ENCODE data around the gene UHMK1. TPM values are rescaled to one million over a fixed set of nuclear protein-coding genes. Genes with fewer than 3 reads are reported as not detected.
A peak's percentile ranks its signal among the peaks of the same experiment; 100 is the strongest.
"Not testable (repeated sequence)": the region's sequence is repeated elsewhere in the genome, so short reads cannot be mapped to it uniquely, and the experiment has no call there.

UHMK1 gene
- polyA plus RNA-seq, 1 donor = 38.5 TPM

DNA sequence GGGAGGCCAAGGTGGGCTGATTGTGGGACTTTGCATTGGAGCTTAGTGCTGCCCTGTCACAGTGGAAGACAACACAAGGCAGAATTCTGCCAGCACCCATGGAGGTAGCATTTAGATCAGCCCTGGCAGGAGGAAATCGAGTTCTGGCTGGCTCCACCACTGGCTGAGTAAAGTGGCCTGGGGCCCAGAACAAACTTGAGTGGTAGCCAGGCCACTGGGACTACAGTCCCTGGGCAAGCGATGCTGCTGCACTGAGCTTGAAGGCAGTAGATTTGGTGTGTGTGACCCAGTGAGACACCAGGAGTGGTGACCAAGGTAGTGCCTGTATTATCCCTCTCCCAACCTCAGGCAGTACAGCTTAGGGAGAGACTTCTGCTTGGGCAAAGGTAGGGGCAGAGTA is 22.5 kb upstream of the UHMK1 start:
- DNase-seq = no peak
- H3K27me3 ChIP-seq (ENCODE audit: control insufficient read depth, insufficient read depth, low read length) = no peaks in the 10 kb centered on the region
- no CpG with 5 or more reads among the region's 2 CpGs for WGBS (ENCODE audit: insufficient coverage, low lambda C conversion rate)

DNA sequence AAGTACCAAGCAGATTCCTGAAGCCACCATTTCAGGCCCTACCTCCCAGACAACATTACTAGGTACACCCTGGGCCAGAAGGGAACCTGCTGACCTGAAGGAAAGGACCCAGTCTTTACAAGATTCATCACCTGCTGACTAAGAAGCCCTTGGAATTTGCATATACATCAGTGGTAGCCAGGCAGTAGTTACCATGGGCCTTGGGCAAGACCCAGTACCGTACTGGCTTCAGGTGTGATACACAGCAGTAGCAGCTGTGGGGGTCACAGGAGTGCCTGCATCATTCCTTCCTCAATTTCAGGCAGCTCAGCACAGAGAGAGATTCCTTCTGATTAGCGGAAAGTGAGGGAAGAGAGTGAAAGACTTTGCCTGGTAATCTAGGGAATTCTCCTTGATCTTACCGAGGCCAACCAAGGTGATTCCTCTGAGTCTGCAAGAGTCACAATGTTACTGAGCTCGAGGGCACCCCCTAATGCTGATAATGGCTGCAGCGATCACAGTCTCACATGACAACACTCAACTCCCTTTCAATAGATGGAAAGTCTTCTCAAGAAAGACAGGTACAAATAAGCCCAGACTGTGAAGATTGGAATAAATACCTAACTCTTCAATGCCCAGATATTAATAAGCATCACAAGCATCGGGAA is 22.0 kb upstream of the UHMK1 start:
- DNase-seq = no peak
- Histone ChIP-seq H3K9me3 (ENCODE audit: control insufficient read depth, low read depth, low read length) (peaks cover 13% of the 10 kb centered on the region), H3K27ac (ENCODE audit: low read length) (no peak overlapping the region), H3K36me3 (ENCODE audit: control insufficient read depth, insufficient read depth, low read length) (no peaks in the 10 kb centered on the region), H3K4me1 (ENCODE audit: control insufficient read depth, insufficient read depth, low read length) (no peaks in the 10 kb centered on the region), H3K27me3 (ENCODE audit: control insufficient read depth, insufficient read depth, low read length) (no peaks in the 10 kb centered on the region), H3K4me3 (ENCODE audit: low read length) (no peak overlapping the region)
- WGBS (ENCODE audit: insufficient coverage, low lambda C conversion rate) = no CpG with 5 or more reads among the region's 6 CpGs

More for the DNA sequence above, 22.5 kb upstream of the UHMK1 start:
- H3K36me3 ChIP-seq (ENCODE audit: control insufficient read depth, insufficient read depth, low read length) = no peaks in the 10 kb centered on the region
- H3K9me3 ChIP-seq (ENCODE audit: control insufficient read depth, low read depth, low read length) = peaks cover 13% of the 10 kb centered on the region
- H3K27ac ChIP-seq (ENCODE audit: low read length) = no peak overlapping the region
- no peaks in the 10 kb centered on the region for H3K4me1 ChIP-seq (ENCODE audit: control insufficient read depth, insufficient read depth, low read length)
- no peak overlapping the region for H3K4me3 ChIP-seq (ENCODE audit: low read length)

DNA sequence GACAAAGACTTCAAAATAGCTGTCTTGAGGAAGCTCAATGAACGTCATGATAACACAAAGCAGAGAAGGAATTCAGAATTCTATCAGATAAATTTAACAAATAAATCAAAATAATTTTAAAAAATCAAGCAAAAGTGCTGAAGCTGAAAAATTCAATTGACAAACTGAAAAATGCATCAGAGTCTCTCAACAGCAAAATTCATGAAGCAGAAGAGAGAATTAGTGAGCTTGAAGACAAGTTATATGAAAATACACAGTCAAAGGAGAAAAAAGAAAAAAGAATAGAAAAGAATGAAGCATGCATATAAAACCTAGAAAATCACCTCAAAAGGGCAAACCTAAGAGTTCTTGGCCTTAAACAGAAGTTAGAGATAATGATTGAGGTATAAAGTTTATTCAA is 21.0 kb upstream of the UHMK1 start:
- no peak overlapping the region for H3K4me3 ChIP-seq (ENCODE audit: low read length)
- H3K36me3 ChIP-seq (ENCODE audit: control insufficient read depth, insufficient read depth, low read length) = no peaks in the 10 kb centered on the region
- H3K4me1 ChIP-seq (ENCODE audit: control insufficient read depth, insufficient read depth, low read length) = no peaks in the 10 kb centered on the region
- H3K27me3 ChIP-seq (ENCODE audit: control insufficient read depth, insufficient read depth, low read length) = no peaks in the 10 kb centered on the region
- H3K9me3 ChIP-seq (ENCODE audit: control insufficient read depth, low read depth, low read length) = peaks cover 13% of the 10 kb centered on the region
- no peak for DNase-seq
- H3K27ac ChIP-seq (ENCODE audit: low read length) = no peak overlapping the region
- 83% methylated on average over 1 of the region's 1 CpG for WGBS (ENCODE audit: insufficient coverage, low lambda C conversion rate)

DNA sequence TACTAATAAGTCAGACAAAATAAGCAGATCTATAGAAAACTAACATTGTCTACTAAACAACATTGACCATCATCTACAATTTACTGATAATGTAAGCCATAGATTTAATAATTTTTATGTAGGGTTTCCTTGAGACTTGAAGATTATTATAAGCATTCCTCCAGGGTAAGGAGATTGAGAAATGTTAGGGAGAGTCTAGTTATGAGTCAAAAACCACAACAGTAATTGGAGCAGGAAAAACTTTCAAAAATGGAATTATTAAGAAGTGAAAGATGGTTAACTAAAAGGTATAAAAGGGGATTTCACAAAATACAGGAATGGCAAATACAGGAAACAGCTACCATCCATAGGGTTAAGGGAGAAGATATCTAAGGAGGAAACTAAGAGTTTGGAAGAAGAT is 12.4 kb upstream of the UHMK1 start:
- no peak for DNase-seq
- H3K27me3 ChIP-seq (ENCODE audit: control insufficient read depth, insufficient read depth, low read length) = peaks cover 4% of the 10 kb centered on the region
- H3K4me3 ChIP-seq (ENCODE audit: low read length) = no peak overlapping the region
- H3K36me3 ChIP-seq (ENCODE audit: control insufficient read depth, insufficient read depth, low read length) = no peaks in the 10 kb centered on the region
- H3K27ac ChIP-seq (ENCODE audit: low read length) = no peak overlapping the region
- H3K4me1 ChIP-seq (ENCODE audit: control insufficient read depth, insufficient read depth, low read length) = no peaks in the 10 kb centered on the region
- H3K9me3 ChIP-seq (ENCODE audit: control insufficient read depth, low read depth, low read length) = no peaks in the 10 kb centered on the region

DNA sequence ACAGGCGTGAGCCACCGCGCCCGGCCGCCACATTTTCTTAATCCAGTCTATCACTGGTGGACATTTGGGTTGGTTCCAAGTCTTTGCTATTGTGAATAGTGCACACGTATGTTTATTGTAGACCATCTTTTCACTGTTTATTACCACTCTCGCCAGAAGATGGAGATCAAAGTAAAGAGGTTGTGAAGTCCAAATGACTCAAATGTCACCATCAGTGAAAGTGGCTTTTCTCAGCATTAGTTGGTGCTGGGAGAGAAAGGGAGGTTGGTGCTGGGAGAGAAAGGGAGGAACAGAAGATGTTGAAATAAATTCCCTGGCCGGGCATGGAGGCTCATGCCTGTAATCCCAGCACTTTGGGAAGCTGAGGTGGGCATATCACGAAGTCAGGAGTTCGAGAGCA is 10.4 kb upstream of the UHMK1 start:
- no CpG with 5 or more reads among the region's 10 CpGs for WGBS (ENCODE audit: insufficient coverage, low lambda C conversion rate)
- no peak overlapping the region for H3K27ac ChIP-seq (ENCODE audit: low read length)
- H3K27me3 ChIP-seq (ENCODE audit: control insufficient read depth, insufficient read depth, low read length) = peaks cover 8% of the 10 kb centered on the region
- DNase-seq = no peak
- H3K9me3 ChIP-seq (ENCODE audit: control insufficient read depth, low read depth, low read length) = no peaks in the 10 kb centered on the region
- H3K4me3 ChIP-seq (ENCODE audit: low read length) = no peak overlapping the region
- no peaks in the 10 kb centered on the region for H3K4me1 ChIP-seq (ENCODE audit: control insufficient read depth, insufficient read depth, low read length)
- no peaks in the 10 kb centered on the region for H3K36me3 ChIP-seq (ENCODE audit: control insufficient read depth, insufficient read depth, low read length)

DNA sequence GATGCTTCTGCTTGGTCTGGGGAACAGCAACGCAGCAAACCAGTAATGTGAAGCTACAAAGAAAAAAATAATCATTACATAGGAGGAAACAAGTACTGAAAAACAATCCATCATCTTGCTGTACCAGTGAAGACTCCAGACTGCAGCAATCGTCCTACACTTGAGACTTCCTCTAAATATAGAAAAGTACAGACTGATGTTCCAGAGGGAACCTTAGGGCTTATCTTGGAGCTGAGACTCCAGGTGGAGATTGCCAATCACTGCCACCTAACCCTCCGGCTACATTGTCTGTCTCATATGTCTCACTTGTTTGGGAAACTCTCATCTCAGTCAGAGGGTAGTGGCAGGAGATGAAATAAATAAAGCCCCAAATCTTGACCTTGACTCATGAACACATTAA is 9.4 kb upstream of the UHMK1 start:
- no peak for DNase-seq
- Histone ChIP-seq H3K4me1 (ENCODE audit: control insufficient read depth, insufficient read depth, low read length) (no peaks in the 10 kb centered on the region), H3K4me3 (ENCODE audit: low read length) (no peak overlapping the region), H3K9me3 (ENCODE audit: control insufficient read depth, low read depth, low read length) (no peaks in the 10 kb centered on the region), H3K27ac (ENCODE audit: low read length) (no peak overlapping the region), H3K27me3 (ENCODE audit: control insufficient read depth, insufficient read depth, low read length) (peaks cover 12% of the 10 kb centered on the region), H3K36me3 (ENCODE audit: control insufficient read depth, insufficient read depth, low read length) (no peaks in the 10 kb centered on the region)
- no CpG with 5 or more reads among the region's 3 CpGs for WGBS (ENCODE audit: insufficient coverage, low lambda C conversion rate)

DNA sequence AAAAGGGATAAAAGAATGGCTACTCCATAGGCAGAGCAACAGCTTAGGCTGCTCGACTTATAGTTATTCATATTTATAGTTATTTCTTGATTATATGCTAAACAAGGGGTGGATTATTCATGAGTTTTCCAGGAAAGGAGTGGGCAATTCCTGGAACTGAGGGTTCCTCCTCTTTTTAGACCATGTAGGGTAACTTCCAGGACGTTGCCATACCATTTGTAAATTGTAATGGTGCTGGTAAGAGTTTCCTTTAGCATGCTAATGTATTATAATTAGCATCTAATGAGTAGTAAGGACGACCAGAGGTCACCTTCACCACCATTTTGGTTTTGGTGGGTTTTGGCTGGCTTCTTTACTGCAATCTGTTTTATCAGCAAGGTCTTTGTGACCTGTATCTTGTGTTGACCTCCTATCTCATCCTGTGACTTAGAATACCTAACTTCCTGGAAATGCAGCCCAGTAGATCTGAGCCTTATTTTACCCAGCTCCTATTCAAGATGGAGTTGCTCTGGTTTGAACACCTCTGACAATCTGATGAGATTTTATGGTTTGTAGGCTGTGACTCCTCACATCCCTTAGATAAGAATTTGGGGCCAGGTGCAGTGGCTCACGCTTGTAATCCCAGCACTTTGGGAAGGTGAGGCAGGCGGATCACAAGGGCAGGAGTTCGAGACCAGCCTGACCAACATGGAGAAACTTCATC is 1.9 kb upstream of the UHMK1 start:
- H3K36me3 ChIP-seq (ENCODE audit: control insufficient read depth, insufficient read depth, low read length); H3K27ac ChIP-seq (ENCODE audit: low read length); H3K27me3 ChIP-seq (ENCODE audit: control insufficient read depth, insufficient read depth, low read length); DNase-seq; H3K4me1 ChIP-seq (ENCODE audit: control insufficient read depth, insufficient read depth, low read length); H3K4me3 ChIP-seq (ENCODE audit: low read length); H3K9me3 ChIP-seq (ENCODE audit: control insufficient read depth, low read depth, low read length): not testable (repeated sequence)
- no CpG with 5 or more reads among the region's 6 CpGs for WGBS (ENCODE audit: insufficient coverage, low lambda C conversion rate)

DNA sequence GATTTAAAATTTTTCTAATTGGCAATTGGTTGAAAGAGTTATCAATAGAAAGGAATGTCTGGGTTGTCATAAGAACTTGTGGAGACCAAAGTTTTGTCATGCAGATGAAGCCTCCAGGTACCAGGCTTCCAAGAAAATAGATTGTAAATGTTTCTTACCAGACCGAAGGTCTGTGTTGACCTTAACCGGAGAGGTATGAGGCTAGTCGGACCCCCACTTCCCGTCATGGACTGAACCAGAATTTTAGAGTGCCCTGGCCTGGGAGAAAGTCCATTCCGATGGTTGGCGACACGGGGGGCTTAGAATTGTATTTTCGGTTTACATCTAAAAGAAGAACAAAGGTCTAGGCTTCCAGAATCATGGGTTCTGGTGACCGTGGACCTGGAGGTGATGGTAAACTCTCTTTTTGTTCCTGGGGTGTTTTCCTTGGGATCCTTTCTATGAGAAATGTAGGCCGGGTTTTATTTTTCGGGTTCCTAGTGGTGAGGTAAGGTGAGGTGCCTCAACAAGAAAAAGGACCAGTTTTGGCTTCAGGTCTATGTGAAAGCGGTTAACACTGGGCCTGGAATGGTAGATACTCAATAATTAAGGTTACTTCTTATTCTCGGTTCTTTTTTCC is 405 bp upstream of the UHMK1 start:
- H3K36me3 ChIP-seq (ENCODE audit: control insufficient read depth, insufficient read depth, low read length) = peaks cover 16% of the 10 kb centered on the region
- no peaks in the 10 kb centered on the region for H3K9me3 ChIP-seq (ENCODE audit: control insufficient read depth, low read depth, low read length)
- peaks cover 4% of the 10 kb centered on the region for H3K27me3 ChIP-seq (ENCODE audit: control insufficient read depth, insufficient read depth, low read length)
- DNase-seq = no peak
- peaks cover 3% of the 10 kb centered on the region for H3K4me1 ChIP-seq (ENCODE audit: control insufficient read depth, insufficient read depth, low read length)
- H3K4me3 ChIP-seq (ENCODE audit: low read length) = peak overlapping the region; percentile 87
- 38% methylated on average over 4 of the region's 13 CpGs for WGBS (ENCODE audit: insufficient coverage, low lambda C conversion rate)
- peak overlapping the region; percentile 40 for H3K27ac ChIP-seq (ENCODE audit: low read length)

DNA sequence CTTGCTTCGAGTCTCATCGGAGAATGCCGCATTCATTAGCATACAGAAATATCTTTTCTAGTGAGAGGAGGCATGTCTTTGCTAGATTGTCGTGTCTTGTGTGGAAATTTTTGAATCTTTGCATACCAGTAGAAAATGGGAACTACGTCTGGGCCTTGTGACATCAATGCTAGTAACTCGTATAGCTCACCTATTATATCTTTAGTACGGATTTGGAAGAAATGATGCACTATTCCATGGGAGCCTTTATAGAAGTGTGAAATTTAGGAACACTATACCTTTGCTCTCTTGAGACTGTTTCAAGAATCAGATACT is 835 bp downstream of the UHMK1 start:
- Histone ChIP-seq H3K9me3 (ENCODE audit: control insufficient read depth, low read depth, low read length) (no peaks in the 10 kb centered on the region), H3K4me1 (ENCODE audit: control insufficient read depth, insufficient read depth, low read length) (peaks cover 3% of the 10 kb centered on the region), H3K36me3 (ENCODE audit: control insufficient read depth, insufficient read depth, low read length) (peaks cover 23% of the 10 kb centered on the region), H3K4me3 (ENCODE audit: low read length) (peak overlapping the region; percentile 87), H3K27me3 (ENCODE audit: control insufficient read depth, insufficient read depth, low read length) (no peaks in the 10 kb centered on the region), H3K27ac (ENCODE audit: low read length) (peak overlapping the region; percentile 78)
- WGBS (ENCODE audit: insufficient coverage, low lambda C conversion rate) = no CpG with 5 or more reads among the region's 7 CpGs
- DNase-seq = no peak

DNA sequence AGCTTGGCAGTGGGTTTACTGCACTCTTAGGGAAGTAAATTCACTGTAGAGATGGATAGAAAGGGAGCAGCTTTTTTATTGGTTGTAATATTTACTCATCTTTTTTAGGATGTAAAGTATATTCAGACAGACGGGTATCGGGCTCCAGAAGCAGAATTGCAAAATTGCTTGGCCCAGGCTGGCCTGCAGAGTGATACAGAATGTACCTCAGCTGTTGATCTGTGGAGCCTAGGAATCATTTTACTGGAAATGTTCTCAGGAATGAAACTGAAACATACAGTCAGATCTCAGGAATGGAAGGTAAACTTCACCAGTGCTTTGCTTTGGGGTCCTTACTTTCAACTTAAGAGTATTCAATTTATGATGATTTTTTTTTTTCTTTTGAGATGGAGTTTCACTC is 3.2 kb downstream of the UHMK1 start:
- DNase-seq = no peak
- Histone ChIP-seq H3K4me3 (ENCODE audit: low read length) (no peak overlapping the region), H3K27me3 (ENCODE audit: control insufficient read depth, insufficient read depth, low read length) (no peaks in the 10 kb centered on the region), H3K27ac (ENCODE audit: low read length) (no peak overlapping the region), H3K9me3 (ENCODE audit: control insufficient read depth, low read depth, low read length) (no peaks in the 10 kb centered on the region), H3K36me3 (ENCODE audit: control insufficient read depth, insufficient read depth, low read length) (peaks cover 39% of the 10 kb centered on the region), H3K4me1 (ENCODE audit: control insufficient read depth, insufficient read depth, low read length) (peaks cover 3% of the 10 kb centered on the region)
- no CpG with 5 or more reads among the region's 2 CpGs for WGBS (ENCODE audit: insufficient coverage, low lambda C conversion rate)

DNA sequence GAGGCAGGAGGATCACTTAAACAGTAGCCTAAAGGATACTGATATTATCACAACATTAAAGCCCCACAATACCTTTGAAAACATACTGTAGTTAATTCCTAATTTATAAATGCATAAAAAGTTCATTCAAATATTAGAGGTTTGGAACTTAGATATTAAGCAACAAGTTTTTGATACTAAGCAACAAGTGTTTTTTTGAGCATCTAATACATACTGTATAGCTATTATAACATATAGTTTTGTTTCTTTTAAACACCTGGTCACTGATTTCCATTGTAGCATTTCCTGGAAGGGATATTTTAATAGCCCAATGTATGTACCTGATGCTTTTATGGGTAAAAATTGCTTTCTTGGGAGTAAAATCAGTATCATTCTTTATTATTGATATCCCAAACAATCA is 4.5 kb downstream of the UHMK1 start:
- Histone ChIP-seq H3K36me3 (ENCODE audit: control insufficient read depth, insufficient read depth, low read length) (peaks cover 43% of the 10 kb centered on the region), H3K9me3 (ENCODE audit: control insufficient read depth, low read depth, low read length) (no peaks in the 10 kb centered on the region), H3K4me3 (ENCODE audit: low read length) (no peak overlapping the region), H3K27ac (ENCODE audit: low read length) (no peak overlapping the region), H3K27me3 (ENCODE audit: control insufficient read depth, insufficient read depth, low read length) (no peaks in the 10 kb centered on the region), H3K4me1 (ENCODE audit: control insufficient read depth, insufficient read depth, low read length) (peaks cover 3% of the 10 kb centered on the region)
- DNase-seq = no peak
